GM12878 (cell line): ENCODE measurements around the gene ARHGAP32. TPM values are rescaled to one million over a fixed set of nuclear protein-coding genes. Genes with fewer than 3 reads are reported as not detected.

Experiments
- ATAC-seq: fragments of 200-7000 bp; cut with Tn5 transposase; 3 replicates; pipeline ENCODE4 v1.9.1; 2020; ENCODE audit warnings: mild to moderate bottlenecking, moderate library complexity
- BruUV-seq: library from RNA; stranded (reverse); fragments of 400-500 nt; replicated peaks from 2 replicates; lab custom pipeline; 2021; lab: Mats Ljungman, UMichigan
- CTCF ChIA-PET: fragments of 300-600 bp; sonication (Branson Sonifier 250); formaldehyde crosslinking; extraction: SDS; loops from one replicate; lab custom pipeline; 2021; ENCODE audit warnings: inconsistent platforms; lab: Yijun Ruan, JAX
- POLR2A ChIA-PET: fragments of 350-600 bp; formaldehyde crosslinking; extraction: SDS; loops from one replicate; lab custom pipeline; 2021; ENCODE audit warnings: inconsistent platforms; lab: Charles Lee
- RAD21 ChIA-PET: fragments of 300-600 bp; sonication (Branson Sonifier 250); formaldehyde crosslinking; loops from one replicate; lab custom pipeline; 2023; ENCODE audit warnings: antibody characterized with exemption; ENCODE audit not compliant: unreplicated experiment; lab: Charles Lee
- SMC1A ChIA-PET: fragments of 300-600 bp; sonication (Branson Sonifier 250); formaldehyde crosslinking; loops from one replicate; lab custom pipeline; 2023; ENCODE audit not compliant: unreplicated experiment, uncharacterized antibody; lab: Charles Lee
- DNase-seq: peaks from one replicate; pipeline ENCODE4 v3.0.0-alpha.2; 2011; ENCODE audit warnings: low read depth, low spot score
- FAIRE-seq: peaks from 3 replicates; lab custom pipeline; 2011; peaks lifted over from hg19 to GRCh38; lab: Jason Lieb, UNC
- H2AFZ ChIP-seq: 2 replicates; pipeline ENCODE4 v1.6.0; 2011; ENCODE audit warnings: low read depth, low read length, control low read depth; ENCODE audit not compliant: control insufficient read depth
- H3K27ac ChIP-seq: 2 replicates; pipeline ENCODE4 v1.5.1; 2011; ENCODE audit warnings: control low read depth; ENCODE audit not compliant: control insufficient read depth, insufficient read depth
- H3K27me3 ChIP-seq, 2 experiments: replicated peaks in 1 of 2; 2 replicates each; pipeline versions ENCODE4 v1.6.0 to v1.6.1; 2011; ENCODE audit warnings: low read length in 1 of 2; ENCODE audit not compliant: control insufficient read depth in 2 of 2, insufficient read depth in 2 of 2
- H3K36me3 ChIP-seq, 2 experiments: 2 replicates each; pipeline ENCODE4 v1.5.1; 2011; ENCODE audit warnings: low read length in 1 of 2; ENCODE audit not compliant: control insufficient read depth in 2 of 2, insufficient read depth in 2 of 2
- H3K4me1 ChIP-seq: 2 replicates; pipeline ENCODE4 v1.6.1; 2011; ENCODE audit warnings: mild to moderate bottlenecking, low read length, moderate library complexity, mixed read lengths; ENCODE audit not compliant: control insufficient read depth, insufficient read depth
- H3K4me2 ChIP-seq: 2 replicates; pipeline ENCODE4 v1.6.0; 2011; ENCODE audit warnings: control low read depth; ENCODE audit not compliant: control insufficient read depth, insufficient read depth
- H3K4me3 ChIP-seq: fragments of 200-600 bp; sonication (generic); 2 replicates; pipeline ENCODE4 v1.5.1; 2016
- H3K79me2 ChIP-seq: 2 replicates; pipeline ENCODE4 v1.6.0; 2011; ENCODE audit warnings: low read length; ENCODE audit not compliant: control insufficient read depth, insufficient read depth
- H3K9ac ChIP-seq: 2 replicates; pipeline ENCODE4 v1.8.0; 2011; ENCODE audit warnings: low read length, control low read depth, mixed read lengths; ENCODE audit not compliant: control insufficient read depth, insufficient read depth
- H3K9me3 ChIP-seq: replicated peaks from 3 replicates; pipeline ENCODE4 v1.5.1; 2011; ENCODE audit warnings: mild to moderate bottlenecking, low read length; ENCODE audit not compliant: control insufficient read depth, insufficient read depth
- H4K20me1 ChIP-seq: 2 replicates; pipeline ENCODE4 v1.6.0; 2011; ENCODE audit not compliant: control insufficient read depth, insufficient read depth
- ATF7 ChIP-seq: fragments of 450-650 bp; IDR thresholded peaks from 2 replicates; pipeline ENCODE4 v1.6.1; 2016; ENCODE audit warnings: low read depth, mild to moderate bottlenecking
- CEBPB ChIP-seq, 2 experiments: fragments of 150-350 bp in 1 of 2; IDR thresholded peaks; 2 replicates each; pipeline ENCODE4 v1.6.1; 2012 to 2014; ENCODE audit warnings: low read depth in 2 of 2, low read length in 2 of 2, borderline replicate concordance in 1 of 2, inconsistent platforms in 1 of 2
- ESRRA ChIP-seq: IDR thresholded peaks from 2 replicates; pipeline ENCODE4 v1.6.1; 2012; ENCODE audit warnings: mild to moderate bottlenecking, low read length, improper control_type of control experiment
- EZH2 ChIP-seq: IDR thresholded peaks from 2 replicates; pipeline ENCODE4 v1.6.1; 2012; ENCODE audit warnings: low read depth, mild to moderate bottlenecking, control low read depth, inconsistent platforms, low read length, borderline replicate concordance; ENCODE audit not compliant: control insufficient read depth
- MTA3 ChIP-seq: IDR thresholded peaks from 2 replicates; pipeline ENCODE4 v1.6.1; 2012; ENCODE audit warnings: low read length, inconsistent platforms, borderline replicate concordance
- MYB ChIP-seq: fragments of 150-350 bp; IDR thresholded peaks from 2 replicates; pipeline ENCODE4 v1.6.1; 2014; ENCODE audit warnings: mild to moderate bottlenecking, low read depth, low read length, borderline replicate concordance
- PAX8 ChIP-seq: fragments of 450-650 bp; IDR thresholded peaks from 2 replicates; pipeline ENCODE4 v1.6.1; 2017; ENCODE audit warnings: mild to moderate bottlenecking, moderate library complexity
- PRDM15 ChIP-seq: fragments of 450-650 bp; formaldehyde crosslinking; IDR thresholded peaks from 2 replicates; pipeline ENCODE4 v1.4.0; 2020; ENCODE audit warnings: mild to moderate bottlenecking, moderate library complexity
- SIX5 ChIP-seq: IDR thresholded peaks from 2 replicates; pipeline ENCODE4 v1.6.1; 2011; ENCODE audit warnings: mild to moderate bottlenecking, low read depth, low read length, moderate library complexity; ENCODE audit not compliant: severe bottlenecking
- SREBF2 ChIP-seq: IDR thresholded peaks from 2 replicates; pipeline ENCODE4 v1.6.1; 2012; ENCODE audit warnings: mild to moderate bottlenecking, low read length
- SRF ChIP-seq, 2 experiments: IDR thresholded peaks; 2 replicates each; pipeline ENCODE4 v1.6.1; 2011; ENCODE audit warnings: low read depth in 2 of 2, low read length in 2 of 2, mild to moderate bottlenecking in 1 of 2, moderate library complexity in 1 of 2
- ZNF207 ChIP-seq: fragments of 450-650 bp; IDR thresholded peaks from 2 replicates; pipeline ENCODE4 v1.6.1; 2014; ENCODE audit warnings: antibody characterized with exemption, mild to moderate bottlenecking, borderline replicate concordance
- ZSCAN29 ChIP-seq: fragments of 450-650 bp; IDR thresholded peaks from 2 replicates; pipeline ENCODE4 v1.6.1; 2017; ENCODE audit warnings: mild to moderate bottlenecking, moderate library complexity
- WGBS: methylation state at CpG from one replicate; pipeline ENCODE4 v1.1.6; 2016; ENCODE audit warnings: low lambda C conversion rate; ENCODE audit not compliant: insufficient replicate concordance, insufficient coverage; ENCODE audit errors: missing lambda C conversion rate; 5-methylcytosine and 5-hydroxymethylcytosine counted together
- in situ Hi-C: fragments of 300-500 bp; cut with MboI; formaldehyde crosslinking; loops from 9 replicates; pipeline ENCODE4 v1.14.3; 2018; ENCODE audit warnings: mixed read lengths
- intact Hi-C: fragments of 100-400 bp; cut with micrococcal nuclease; formaldehyde crosslinking; loops from one replicate; pipeline ENCODE4 v1.14.2; 2022; ENCODE audit not compliant: unreplicated experiment
- polyA plus RNA-seq, 11 experiments: library from polyadenylated mRNA; depleted of rRNA in 4 of 11; unstranded in 6 of 11; stranded (reverse) in 5 of 11; fragments of >200 nt; fragmentation: Nextera tagmentation in 4 of 11; fragmentation: Illumina TruSeq in 1 of 11; extraction: Ambion mirVana in 4 of 11; extraction: Trizol in 1 of 11; gene quantifications; 1 replicate in 1 of 11; 2 replicates in 10 of 11; pipeline versions ENCODE4 v1.2.1 to v1.2.3, GENCODE V29; 2011 to 2016; ENCODE audit warnings: inconsistent platforms in 2 of 11, missing spikeins in 2 of 11, low read depth in 1 of 11
- total RNA-seq, 4 experiments: library from RNA; depleted of rRNA in 3 of 4; stranded (reverse); fragments of >200 nt in 3 of 4; fragmentation: Illumina TruSeq in 1 of 4; extraction: Trizol in 1 of 4; gene quantifications; 2 replicates each; pipeline versions ENCODE4 v1.2.1 to v1.2.3, GENCODE V29; 2013 to 2021
- TF ChIP-seq, protein P1 (sequence below): IDR thresholded peaks from 2 replicates; pipeline ENCODE4 v1.6.1; 2012; ENCODE audit warnings: low read length, inconsistent platforms

ARHGAP32 gene
- total and polyA plus RNA-seq, 10 of the 15 experiments (the other 5 are each of a cell fraction or from before 2014, with no cell fraction given), result under 0.01 to 0.46 (median 0.12) TPM; not detected in 1

DNA sequence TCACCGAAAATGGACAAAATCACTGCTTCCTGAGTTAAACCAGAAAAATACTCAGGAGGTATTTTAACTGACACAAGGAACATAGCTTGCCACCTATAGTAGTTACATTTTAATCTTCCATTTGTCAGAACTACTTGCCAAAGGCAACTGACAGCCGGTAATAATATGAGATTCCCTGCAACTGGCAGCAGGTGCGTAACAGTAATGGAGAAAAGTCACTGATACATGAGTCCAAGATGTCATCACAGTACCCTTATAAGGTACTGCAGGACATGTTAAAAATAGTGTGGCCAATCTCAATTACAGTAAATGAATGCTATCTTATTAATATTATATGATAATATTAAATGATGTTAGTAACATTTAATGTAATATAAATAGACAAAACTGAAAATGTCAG, 21.1 kb upstream of the ARHGAP32 start:
- Histone ChIP-seq H2AFZ (no peak overlapping the region), H3K9me3 (no peaks in the 10 kb centered on the region), H3K4me2 (no peak overlapping the region), H3K36me3 (no peaks in the 10 kb centered on the region), H4K20me1 (no peaks in the 10 kb centered on the region), H3K27me3 (no peaks in the 10 kb centered on the region; a peak in 1 of 4 replicates), H3K4me1 (no peaks in the 10 kb centered on the region), H3K79me2 (no peaks in the 10 kb centered on the region), H3K4me3 (no peak overlapping the region), H3K27ac (no peak overlapping the region), H3K9ac (no peak overlapping the region)
- FAIRE-seq, result no peak
- RAD21 ChIA-PET, result no interaction called here
- ATAC-seq, result no peak
- CTCF ChIA-PET, result no interaction called here
- intact Hi-C loops, result no loop called here
- no TSS peak for BruUV-seq
- no peak for TF ChIP-seq CEBPB (IDR thresholded peaks at IDR 0.05; ENCODE audit: borderline replicate concordance in 1 of 2, low read depth in 2 of 2, low read length in 2 of 2)
- TF ChIP-seq ESRRA, result no peak
- no peak for TF ChIP-seq ZSCAN29
- no peak for TF ChIP-seq MTA3
- TF ChIP-seq SIX5, result no peak
- TF ChIP-seq, protein P1, sequence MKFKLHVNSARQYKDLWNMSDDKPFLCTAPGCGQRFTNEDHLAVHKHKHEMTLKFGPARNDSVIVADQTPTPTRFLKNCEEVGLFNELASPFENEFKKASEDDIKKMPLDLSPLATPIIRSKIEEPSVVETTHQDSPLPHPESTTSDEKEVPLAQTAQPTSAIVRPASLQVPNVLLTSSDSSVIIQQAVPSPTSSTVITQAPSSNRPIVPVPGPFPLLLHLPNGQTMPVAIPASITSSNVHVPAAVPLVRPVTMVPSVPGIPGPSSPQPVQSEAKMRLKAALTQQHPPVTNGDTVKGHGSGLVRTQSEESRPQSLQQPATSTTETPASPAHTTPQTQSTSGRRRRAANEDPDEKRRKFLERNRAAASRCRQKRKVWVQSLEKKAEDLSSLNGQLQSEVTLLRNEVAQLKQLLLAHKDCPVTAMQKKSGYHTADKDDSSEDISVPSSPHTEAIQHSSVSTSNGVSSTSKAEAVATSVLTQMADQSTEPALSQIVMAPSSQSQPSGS, result no peak
- no peak for TF ChIP-seq PAX8
- no peak for TF ChIP-seq PRDM15
- TF ChIP-seq SREBF2, result no peak
- TF ChIP-seq ATF7, result no peak
- no peak for TF ChIP-seq ZNF207
- TF ChIP-seq MYB, result no peak
- TF ChIP-seq SRF (IDR thresholded peaks at IDR 0.05; ENCODE audit: low read depth in 2 of 2, low read length in 2 of 2), result no peak
- TF ChIP-seq EZH2, result no peak
- POLR2A ChIA-PET, result no interaction called here
- no peak for DNase-seq
- in situ Hi-C loops, result no loop called here
- WGBS, result 57% methylated on average over 3 of the region's 3 CpGs
- SMC1A ChIA-PET, result no interaction called here
